Measurements from ENCODE around the gene ADRA2C. TPM values are rescaled to one million over a fixed set of nuclear protein-coding genes. Genes with fewer than 3 reads are reported as not detected.

The ADRA2C gene
- total RNA-seq, 2 donors from 2014 or later = 0.59 to 28.6 TPM

- DNase-seq (ENCODE audit: low spot score) = no peak
- WGBS = 65% methylated on average over 10 of the region's 11 CpGs
- no peaks in the 10 kb centered on the region for H3K9me3 ChIP-seq
- no peak for TF ChIP-seq POLR2A (IDR thresholded peaks at IDR 0.05)
- TF ChIP-seq, protein P1, sequence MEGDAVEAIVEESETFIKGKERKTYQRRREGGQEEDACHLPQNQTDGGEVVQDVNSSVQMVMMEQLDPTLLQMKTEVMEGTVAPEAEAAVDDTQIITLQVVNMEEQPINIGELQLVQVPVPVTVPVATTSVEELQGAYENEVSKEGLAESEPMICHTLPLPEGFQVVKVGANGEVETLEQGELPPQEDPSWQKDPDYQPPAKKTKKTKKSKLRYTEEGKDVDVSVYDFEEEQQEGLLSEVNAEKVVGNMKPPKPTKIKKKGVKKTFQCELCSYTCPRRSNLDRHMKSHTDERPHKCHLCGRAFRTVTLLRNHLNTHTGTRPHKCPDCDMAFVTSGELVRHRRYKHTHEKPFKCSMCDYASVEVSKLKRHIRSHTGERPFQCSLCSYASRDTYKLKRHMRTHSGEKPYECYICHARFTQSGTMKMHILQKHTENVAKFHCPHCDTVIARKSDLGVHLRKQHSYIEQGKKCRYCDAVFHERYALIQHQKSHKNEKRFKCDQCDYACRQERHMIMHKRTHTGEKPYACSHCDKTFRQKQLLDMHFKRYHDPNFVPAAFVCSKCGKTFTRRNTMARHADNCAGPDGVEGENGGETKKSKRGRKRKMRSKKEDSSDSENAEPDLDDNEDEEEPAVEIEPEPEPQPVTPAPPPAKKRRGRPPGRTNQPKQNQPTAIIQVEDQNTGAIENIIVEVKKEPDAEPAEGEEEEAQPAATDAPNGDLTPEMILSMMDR (IDR thresholded peaks at IDR 0.05) = no peak
- no peak for TF ChIP-seq POLR2AphosphoS5 (IDR thresholded peaks at IDR 0.05)
- no peak overlapping the region for H3K4me3 ChIP-seq
- peaks cover 16% of the 10 kb centered on the region for H3K27me3 ChIP-seq (replicated peaks; ENCODE audit: insufficient read depth)
- intact Hi-C loops (cut with DNase I) = no loop called here
- no peaks in the 10 kb centered on the region for H3K36me3 ChIP-seq
- H3K4me1 ChIP-seq (replicated peaks) = no peaks in the 10 kb centered on the region
- H3K27ac ChIP-seq = no peak overlapping the region
These were observed 15.9 kb upstream of the ADRA2C start for GRCh38 chr4:3750334-3750733.

GRCh38 chr4:3752022-3752421, 14.2 kb upstream of the ADRA2C start:
- no peaks in the 10 kb centered on the region for H3K36me3 ChIP-seq
- H3K4me1 ChIP-seq (replicated peaks) = no peaks in the 10 kb centered on the region
- H3K27ac ChIP-seq = no peak overlapping the region
- H3K27me3 ChIP-seq (replicated peaks; ENCODE audit: insufficient read depth) = peaks cover 10% of the 10 kb centered on the region
- no peaks in the 10 kb centered on the region for H3K9me3 ChIP-seq
- no peak overlapping the region for H3K4me3 ChIP-seq
- WGBS = 82% methylated on average over 9 of the region's 9 CpGs
- DNase-seq (ENCODE audit: low spot score) = no peak
- TF ChIP-seq POLR2A (IDR thresholded peaks at IDR 0.05) = no peak
- TF ChIP-seq POLR2AphosphoS5 (IDR thresholded peaks at IDR 0.05) = no peak
- TF ChIP-seq, protein P1 (IDR thresholded peaks at IDR 0.05) = no peak
- intact Hi-C loops (cut with DNase I) = no loop called here

GRCh38 chr4:3753726-3754412, 12.3 kb upstream of the ADRA2C start:
- no peak overlapping the region for H3K4me3 ChIP-seq
- intact Hi-C loops (cut with DNase I) = no loop called here
- no peak overlapping the region for H3K27ac ChIP-seq
- no peaks in the 10 kb centered on the region for H3K9me3 ChIP-seq
- WGBS = 33% methylated on average over 19 of the region's 19 CpGs
- no peaks in the 10 kb centered on the region for H3K36me3 ChIP-seq
- TF ChIP-seq, protein P1 (IDR thresholded peaks at IDR 0.05) = no peak
- TF ChIP-seq POLR2AphosphoS5 (IDR thresholded peaks at IDR 0.05) = no peak
- TF ChIP-seq POLR2A (IDR thresholded peaks at IDR 0.05) = no peak
- no peaks in the 10 kb centered on the region for H3K4me1 ChIP-seq (replicated peaks)
- peaks cover 9% of the 10 kb centered on the region for H3K27me3 ChIP-seq (replicated peaks; ENCODE audit: insufficient read depth)
- DNase-seq (ENCODE audit: low spot score) = no peak

DNA sequence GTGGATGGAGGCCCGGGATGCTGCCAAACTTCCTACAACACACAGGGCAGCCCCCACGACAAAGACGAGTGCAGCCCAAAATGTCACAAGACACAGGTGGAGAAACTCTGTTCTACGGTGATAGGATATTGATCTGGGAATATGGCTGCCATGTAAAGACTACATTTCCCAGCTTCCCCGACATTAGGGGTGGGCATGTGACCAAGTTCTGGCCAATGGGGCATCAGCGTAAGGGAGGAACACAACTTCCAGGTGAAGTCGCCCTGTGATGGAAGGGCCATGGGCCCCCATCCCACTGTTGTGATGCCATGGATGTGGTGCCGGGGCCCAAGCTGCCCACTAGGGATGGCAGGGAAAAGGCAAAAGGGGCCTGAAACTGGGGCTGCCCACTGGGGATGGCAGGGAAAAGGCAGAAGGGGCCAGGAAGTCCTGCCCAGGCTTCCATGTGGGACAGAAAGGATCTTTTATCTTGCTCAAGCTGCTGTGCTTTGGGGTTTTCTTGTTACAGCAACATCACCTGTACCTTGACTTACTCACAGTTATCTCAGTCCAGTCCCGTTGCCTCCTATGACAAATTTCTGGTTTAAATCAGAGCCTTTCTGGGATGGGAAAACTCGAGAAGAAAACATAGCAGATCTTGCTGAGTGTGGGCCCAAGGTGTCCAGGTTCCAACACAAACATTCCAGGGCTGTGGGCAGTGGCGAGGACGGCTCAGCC, 9.7 kb upstream of the ADRA2C start:
- WGBS = 85% methylated on average over 12 of the region's 12 CpGs
- intact Hi-C loops (cut with DNase I) = no loop called here
- no peak overlapping the region for H3K4me3 ChIP-seq

More for the DNA sequence above, 9.7 kb upstream of the ADRA2C start:
- Histone ChIP-seq H3K27me3 (replicated peaks; ENCODE audit: insufficient read depth) (peaks cover 8% of the 10 kb centered on the region), H3K36me3 (no peaks in the 10 kb centered on the region), H3K4me1 (replicated peaks) (no peaks in the 10 kb centered on the region), H3K9me3 (no peaks in the 10 kb centered on the region), H3K27ac (no peak overlapping the region)
- TF ChIP-seq, protein P1 (IDR thresholded peaks at IDR 0.05) = no peak
- no peak for TF ChIP-seq POLR2AphosphoS5 (IDR thresholded peaks at IDR 0.05)
- TF ChIP-seq POLR2A (IDR thresholded peaks at IDR 0.05) = no peak
- DNase-seq (ENCODE audit: low spot score) = no peak
